GM21528 (cell line): ENCODE measurements around the gene LAMB2.

Experiments used
- ATAC-seq: cut with Tn5 transposase; IDR thresholded peaks from one replicate; pipeline ENCODE4 v1.9.1; 2021; ENCODE audit warnings: mild to moderate bottlenecking, moderate library complexity; ENCODE audit not compliant: unreplicated experiment, low FRiP score

Gene LAMB2

DNA sequence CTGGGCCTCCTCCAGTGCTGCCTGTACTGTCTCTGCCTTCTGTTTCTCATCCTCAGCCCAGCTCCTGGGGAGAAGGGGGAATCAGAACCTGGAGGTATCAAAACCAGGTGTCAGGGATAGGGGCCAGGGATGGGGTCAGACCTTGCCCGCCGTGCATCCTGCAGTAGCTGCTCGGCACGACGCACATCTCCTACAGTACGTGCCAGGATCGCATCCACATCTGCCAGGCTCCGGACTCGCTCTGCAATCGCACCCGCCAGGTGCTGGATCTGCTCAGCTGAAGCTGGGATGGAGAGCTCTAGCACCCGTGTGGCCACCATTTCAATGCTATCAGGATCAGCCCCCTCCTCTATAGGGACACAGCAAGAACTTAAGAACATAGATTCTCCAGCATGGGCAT lies 10.8 kb downstream of the LAMB2 start:
- no peak for ATAC-seq

DNA sequence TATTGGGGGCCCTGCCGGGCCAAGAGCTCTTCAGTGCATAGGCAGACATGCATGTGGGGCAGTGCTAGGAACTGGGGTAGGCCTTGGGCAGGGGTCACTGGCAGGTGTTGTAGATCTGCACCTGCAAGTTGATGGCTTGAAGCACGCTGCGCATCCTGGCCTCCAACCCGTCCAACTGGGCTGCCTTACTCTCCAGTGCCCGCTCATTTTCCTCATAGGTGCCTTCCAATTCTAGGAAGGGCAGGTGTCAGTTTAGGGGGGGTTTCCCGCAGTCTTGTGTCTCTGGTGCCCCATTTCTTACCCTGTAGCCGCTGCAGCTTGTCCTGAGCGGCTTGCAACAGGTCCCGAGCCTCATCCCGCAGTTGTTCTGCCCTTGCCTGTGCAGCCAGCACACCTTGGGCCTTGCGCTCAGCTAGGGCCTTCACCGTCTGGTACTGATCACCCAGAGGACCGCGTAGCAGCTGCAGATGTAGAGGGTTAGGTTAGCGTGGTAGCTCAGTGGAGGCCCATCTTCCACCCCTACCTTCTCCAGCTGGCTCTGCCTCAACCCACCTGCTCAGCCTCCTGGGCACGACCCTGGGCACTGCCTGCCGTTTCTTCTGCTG lies 11.6 kb downstream of the LAMB2 start:
- ATAC-seq, result peak; percentile 3

DNA sequence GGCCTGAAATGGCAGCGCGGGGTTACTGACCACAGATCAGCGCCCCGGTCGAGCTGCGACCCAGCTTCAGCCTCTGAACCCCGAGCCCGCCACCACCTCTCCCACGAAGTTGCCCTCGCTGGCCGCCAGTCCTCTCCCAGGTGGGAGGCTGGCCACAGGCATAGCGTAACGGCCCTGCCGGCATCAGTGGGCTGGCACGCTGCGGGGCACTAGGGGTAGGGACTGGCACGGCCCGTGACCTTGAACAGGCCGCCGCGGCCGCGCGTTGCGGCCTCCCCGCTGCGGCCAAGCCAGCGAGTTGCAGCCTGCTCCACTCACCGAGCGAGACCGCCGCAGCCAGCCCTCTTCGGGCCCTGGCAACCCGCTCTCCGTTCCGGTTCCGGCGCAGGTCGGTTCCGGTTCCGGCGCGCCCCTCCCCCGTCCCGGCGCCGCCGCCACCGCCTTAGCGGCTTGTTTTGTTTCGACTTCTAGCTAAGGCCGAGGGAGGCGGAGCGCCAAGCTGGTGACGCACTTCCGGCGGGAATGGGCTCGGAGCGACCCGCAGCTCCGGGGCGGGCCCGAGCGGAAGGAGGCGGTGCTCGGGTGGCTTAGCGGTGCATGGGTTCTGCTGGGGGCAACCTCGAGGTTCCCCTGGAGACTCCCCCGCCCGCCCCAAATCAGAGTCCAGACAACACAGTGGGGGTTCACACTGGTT lies 12.3 kb downstream of the LAMB2 start, which contains the start of gene USP19:
TSS of gene USP19 (minus strand) at position 386 of the 694 bp plus-strand sequence. CDS start 1,678 bp downstream, outside the sequence.
- ATAC-seq, result peak; percentile 78

DNA sequence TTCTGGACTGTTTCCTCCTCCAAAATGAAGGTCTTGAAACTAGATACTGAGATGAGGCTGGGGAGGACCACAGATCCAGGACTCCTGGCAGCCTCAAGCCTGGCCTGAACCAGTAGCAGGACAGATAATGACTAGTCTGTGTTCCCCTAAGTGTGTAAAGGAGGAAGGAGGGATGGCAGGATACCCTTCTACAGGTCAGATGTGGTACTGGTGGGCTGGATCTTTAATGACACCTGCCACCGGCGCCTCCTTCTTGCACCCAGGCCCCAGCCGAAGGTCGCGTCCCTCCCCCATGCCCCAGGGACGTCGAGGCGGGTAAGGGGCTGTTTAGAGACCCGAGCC lies 12.8 kb downstream of the LAMB2 start:
- ATAC-seq, result peak; percentile 7

DNA sequence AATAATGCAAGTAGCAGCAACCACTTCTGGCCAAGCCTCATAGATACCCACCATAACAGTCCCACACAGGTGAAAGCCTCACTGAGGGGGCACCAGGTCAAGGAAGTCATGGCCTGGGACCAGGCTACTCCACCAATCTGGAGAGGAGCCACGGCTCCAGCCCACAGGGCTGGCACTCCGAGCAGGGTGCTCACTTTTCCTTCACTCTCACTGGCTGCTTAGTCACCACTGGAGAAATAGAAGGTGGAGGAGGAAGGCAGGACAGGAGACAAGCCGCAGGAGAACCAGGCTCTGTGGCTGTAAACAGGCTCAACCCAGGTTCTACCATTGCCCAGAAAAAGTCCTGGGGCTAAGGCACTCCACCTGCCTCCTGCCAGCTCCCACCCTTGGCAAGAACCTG lies 13.4 kb downstream of the LAMB2 start:
- ATAC-seq, result no peak

DNA sequence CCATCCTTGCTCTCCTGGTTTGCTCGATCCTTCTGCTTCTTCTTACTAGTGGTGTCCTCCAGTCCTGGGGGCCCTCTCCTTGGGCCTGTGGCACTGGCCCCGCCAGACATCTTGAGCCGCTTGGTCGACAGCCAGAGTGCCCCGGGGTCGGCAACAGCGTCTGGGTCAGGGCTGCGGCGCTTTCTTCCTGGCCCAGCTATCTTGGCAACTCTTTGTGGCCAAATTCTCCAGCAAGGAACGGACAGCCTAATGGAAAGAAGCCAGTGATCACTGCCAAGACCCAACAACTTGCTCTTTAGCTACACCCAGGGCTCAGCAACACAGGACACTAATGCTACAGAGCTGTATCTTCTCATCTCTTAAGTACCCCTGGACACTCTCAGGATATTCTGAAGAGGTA lies 13.8 kb downstream of the LAMB2 start:
- no peak for ATAC-seq

DNA sequence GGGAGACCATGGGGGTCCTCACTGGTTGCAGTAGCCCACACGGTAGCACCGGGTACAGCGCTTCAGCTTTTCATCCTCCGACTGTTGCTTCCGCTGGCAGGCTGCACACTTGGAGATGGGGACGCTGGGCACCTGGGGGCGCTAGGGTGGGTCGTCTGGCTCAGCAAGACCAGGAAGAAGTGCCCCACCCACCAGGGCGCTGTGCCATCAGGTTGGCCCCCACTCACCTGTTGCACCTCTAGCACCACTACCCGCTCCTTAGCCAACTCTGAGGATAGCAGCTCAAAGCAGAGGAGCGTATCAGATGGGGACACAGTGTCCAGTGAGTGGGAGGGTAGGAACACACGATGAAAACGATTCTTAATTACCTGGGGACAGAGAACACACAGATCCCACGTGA lies 20.6 kb downstream of the LAMB2 start:
- no peak for ATAC-seq

DNA sequence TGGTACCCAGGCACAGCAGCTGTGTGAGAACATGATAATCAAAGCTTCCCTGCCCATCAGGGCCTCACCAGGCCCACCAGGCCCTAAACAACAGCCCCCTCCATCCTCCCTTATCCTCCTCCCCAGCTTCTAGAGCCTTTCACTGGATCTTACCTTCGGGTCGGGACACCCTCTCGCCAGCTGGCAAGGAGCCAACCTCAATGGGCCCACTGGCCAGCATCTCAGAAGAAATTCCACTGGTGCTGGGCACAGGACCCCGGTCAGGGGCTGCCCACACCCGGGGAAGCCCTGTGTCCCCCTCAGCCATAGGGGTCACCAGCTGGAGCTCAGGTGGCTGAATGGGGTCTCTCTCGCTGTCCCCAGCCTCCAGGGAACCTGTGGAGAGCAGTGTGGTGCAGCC lies 21.5 kb downstream of the LAMB2 start:
- no peak for ATAC-seq

DNA sequence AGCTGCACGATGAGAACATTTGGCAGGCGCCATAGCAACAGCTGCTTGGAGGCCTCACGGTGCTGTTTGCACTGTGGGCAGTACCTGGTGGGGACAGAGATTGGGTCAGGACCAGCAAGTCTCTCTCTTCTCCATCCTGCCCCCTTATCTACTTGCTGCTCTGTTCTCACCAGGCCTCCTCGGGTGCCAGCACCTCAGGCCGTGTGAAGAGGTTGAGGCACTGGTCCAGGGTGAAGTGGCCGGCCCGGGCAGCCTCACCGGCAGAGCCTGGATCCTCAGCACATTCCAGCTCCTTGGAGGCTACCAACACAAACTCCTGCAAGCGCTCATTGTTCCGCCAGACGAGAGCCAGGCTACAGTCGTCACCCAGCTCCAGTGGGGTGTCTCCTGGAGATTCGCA lies 22.1 kb downstream of the LAMB2 start:
- no peak for ATAC-seq

DNA sequence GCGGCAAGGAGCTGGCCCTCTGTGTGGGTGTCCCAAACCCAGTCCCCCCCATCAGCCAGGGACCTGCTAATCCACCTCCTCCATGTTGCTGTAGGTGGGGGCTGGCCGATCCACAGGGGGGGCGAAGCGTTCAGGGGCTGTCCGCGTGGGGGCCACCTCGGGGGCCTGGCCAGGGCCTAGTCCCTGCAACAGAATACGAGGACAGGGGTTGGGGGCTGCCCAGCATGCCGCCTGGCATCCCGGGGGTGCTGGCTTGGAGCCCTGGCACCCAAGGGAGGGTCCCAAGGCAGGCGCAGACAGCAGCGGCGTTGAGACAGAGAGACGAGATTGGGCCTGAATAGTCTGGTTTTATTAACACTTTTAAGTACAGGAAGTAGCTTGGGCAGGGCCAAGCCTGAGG lies 24.5 kb downstream of the LAMB2 start:
- no peak for ATAC-seq

DNA sequence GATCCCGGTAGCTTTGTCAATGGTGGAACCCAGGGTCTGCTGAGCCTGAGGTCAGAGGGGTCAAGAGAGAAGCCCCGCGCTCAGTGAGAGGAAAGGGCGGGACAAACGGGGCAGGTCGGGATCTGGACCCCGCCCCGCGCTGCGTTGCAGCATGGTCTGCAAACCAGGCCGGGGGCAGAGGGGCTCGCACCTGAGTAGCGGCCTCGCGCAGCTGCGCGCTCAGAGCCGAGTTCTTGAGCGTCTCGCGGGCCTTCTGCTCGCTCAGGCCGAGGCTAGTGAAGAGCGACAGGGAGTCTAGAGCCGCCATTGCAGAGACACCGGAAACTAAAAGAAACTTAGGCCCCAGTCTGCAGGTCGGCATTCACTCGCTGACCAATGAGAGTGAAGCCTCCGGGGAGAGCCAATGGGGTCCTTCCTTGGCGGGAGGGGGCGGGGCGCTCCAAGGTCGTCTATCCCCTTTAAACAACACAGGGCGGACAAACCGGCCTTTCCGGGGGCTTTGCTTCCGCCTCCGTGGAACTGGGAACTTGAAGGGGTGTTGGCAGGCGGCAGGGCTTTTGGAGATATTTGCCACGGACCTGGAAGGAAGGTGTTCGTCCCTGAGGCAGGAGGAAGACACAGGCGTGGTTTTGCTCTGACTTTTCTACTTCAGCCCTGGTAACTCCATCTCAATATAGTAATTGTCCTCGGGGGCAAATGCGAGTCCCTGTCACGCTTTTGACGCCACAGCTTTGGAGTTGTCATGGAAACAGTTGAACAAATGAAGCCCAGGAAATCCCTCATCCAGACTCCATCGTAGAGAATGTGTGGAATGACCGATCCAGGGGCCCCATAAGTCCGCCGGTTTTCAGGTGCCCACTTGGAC lies 28.2 kb downstream of the LAMB2 start, which contains the start of gene QARS1:
TSS of gene QARS1 (minus strand) at position 331 of the 865 bp plus-strand sequence. CDS start at position 307, 24 bp downstream.
- ATAC-seq, result peak; percentile 85

DNA sequence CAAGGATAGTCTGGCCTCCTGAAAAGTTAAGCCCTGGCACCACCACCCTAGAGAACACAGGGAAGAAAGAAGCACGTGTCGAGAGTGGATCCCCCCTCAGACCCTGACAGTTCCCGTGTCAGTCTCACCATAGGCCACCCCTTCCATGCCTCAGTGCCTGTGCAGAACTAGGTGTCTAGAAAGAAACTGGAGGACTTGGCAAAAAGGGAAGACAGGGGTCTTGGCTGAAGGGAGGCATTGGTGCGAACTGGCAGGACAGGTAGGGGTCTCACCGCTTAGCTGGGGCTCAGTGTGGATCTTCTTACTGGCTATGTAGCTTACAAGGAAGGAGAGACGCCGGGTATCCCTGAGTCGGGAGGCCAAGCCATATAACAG lies 28.8 kb downstream of the LAMB2 start:
- ATAC-seq, result no peak

DNA sequence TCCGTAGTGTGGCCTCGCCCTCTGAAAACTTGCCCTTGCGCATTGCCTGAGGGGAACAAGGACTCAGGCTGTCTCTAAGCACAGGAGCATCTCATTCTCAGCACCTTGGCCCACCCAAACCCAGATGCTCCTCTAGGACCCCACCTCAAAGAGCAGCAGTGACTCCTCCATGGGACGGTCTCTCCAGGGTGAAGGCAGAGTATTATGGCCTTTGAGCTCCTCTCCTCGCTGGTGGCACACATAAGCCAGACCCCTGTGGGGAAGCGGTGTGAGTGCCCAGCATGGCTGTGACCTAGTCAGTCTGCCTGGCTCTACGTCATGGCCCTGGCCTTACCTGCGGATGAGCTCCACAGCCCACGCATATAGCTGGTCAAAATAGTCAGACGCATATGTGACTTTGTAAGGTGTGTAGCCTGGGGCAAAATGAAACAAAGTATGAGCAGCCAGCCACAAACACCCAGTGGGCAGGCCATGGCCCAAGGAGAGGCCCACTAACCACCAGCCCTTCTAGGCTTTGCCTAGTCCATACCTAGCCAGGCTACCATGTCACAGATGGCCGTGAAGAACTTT lies 32.7 kb downstream of the LAMB2 start:
- no peak for ATAC-seq

DNA sequence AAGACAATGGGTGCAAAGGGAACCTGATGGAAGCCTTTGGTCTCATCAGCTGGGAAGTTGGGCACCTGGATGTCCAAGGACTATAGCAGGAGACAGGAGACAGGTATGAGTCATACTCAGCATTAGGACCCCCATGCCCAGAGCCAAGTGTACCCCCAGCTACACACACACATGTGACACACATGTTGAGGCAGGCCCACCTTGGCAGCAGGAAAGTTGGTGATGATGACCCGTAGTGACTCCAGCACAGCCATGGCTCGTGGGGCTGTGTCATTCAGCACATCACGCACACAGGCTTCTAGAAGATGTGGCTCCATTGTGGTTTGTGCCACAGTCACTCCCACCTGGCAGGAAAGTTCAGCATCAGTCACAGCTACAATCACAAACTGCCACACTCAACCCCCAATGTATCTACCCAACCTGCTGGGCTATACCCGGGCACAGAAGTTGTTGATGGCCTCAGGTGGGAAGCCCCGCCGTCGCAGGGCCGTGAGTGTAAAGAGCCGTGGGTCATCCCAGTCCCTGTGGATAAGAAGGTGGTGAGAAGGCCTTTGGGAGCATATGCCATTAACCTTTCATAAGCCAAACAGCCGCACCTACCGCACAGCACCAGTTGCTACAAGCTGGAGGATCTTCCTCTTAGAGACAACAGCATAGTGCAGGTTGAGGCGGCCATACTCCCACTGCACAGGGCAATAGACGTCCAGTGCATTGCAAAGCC lies 33.8 kb downstream of the LAMB2 start:
- no peak for ATAC-seq

DNA sequence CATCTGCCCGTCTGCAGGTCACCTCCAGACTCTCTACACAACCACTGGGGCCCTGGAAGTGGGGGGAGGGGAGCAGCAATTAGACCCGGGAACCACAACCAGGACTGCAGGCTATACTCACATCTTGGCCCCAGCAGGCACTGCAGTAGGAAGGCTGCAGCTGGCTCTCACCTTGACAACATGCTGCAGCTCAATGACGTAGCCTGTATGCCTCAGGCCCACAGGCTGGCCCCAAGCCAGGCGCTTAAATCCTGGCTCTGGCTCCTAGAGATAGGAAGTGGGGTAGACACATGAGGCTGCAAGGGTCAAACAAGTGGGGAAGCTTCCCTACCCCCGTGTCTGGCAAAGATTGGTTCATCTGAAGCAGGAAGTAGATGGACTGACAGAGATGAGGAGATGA lies 34.4 kb downstream of the LAMB2 start:
- no peak for ATAC-seq

DNA sequence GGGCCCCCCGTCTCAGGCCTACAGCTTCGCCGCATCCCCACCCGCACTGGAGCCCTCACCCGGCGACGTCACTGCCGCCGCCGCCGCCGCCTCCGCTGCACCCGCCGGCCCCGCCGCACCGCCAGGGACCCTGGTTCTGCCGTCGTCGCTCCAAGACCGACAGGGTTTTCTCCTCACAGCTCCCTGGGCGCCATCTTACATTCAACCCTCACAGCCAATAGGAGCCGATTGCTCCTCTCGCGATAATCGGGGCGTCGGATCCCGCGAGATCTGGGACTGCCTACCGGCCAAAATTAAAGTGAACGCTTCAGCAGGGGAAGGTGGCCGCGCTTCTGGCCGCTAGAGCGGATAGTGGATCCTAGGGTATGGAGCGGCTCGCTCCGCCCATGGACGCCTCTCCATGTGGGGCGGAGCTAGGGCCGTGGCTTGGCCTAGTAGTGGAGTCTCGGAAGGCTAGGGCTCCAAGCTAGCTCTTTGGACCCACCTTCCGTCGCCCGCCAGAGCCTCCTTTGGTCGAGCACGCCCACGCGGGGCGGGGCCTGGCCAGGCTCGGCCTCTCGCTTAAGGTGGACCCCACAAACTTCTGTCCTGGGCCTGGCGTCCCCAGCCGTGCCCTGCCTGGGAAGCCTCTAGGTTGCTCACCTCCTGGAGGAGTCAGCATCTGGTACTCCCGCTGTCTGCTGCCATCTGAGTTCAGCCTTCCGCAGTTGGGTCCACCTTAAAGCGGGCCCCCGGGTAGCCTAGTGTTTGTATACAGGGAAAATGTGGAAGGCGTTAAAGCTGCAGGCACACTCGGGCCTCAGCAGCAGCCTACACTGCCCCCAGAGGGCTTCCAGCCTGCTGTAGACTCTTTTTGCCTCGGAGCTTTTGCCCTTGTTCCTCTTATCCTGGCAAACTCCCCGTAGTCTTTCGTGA lies 38.7 kb downstream of the LAMB2 start, which contains the start of gene QRICH1:
TSS of gene QRICH1 (minus strand) at position 219 of the 915 bp plus-strand sequence. CDS start 17,054 bp downstream, outside the sequence.
- peak; percentile 85 for ATAC-seq

DNA sequence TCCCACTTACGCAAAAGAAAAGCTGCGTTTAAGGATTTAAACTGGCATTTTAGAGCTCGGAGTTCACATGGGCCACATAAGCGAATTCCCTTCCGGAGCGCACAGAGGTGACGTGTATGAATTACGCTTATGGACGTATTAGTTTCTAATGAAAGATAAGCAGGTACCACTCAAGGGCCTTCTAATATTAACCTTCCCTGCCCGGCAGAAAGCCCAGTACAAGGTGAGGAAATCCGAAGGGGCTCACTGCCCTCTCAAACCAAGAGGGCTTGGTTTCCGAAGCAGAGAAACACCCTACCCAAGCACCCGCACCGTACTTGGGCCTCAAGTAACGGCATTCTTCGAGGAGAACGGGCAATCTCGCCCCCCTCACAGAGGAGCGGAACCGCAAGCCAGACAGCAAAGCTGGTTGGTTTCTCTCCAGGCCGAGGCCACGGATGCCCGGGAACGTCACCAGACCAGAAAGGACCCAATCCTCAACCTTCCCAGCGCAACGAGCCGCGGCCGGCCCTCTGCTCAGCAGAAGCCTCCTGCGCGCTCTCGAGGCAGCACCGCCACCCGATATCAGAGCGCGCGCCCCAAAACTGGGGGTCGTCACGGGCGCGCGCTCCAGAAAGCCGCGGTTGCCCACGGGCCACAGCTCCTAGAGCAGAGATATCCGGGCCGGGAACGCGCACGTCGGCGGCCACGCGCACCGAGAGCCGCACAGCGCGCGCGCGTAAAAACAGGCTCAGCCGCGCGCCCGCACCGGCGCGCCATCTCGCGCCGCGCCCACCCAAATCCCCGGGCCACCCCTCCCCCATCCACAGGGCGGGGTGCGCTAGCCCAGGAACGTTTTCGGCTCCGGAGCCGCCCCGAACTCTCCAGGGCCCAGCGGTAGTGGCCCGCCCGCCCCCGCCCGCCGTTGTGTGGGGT lies 39.7 kb downstream of the LAMB2 start:
- ATAC-seq, result peak; percentile 48

DNA sequence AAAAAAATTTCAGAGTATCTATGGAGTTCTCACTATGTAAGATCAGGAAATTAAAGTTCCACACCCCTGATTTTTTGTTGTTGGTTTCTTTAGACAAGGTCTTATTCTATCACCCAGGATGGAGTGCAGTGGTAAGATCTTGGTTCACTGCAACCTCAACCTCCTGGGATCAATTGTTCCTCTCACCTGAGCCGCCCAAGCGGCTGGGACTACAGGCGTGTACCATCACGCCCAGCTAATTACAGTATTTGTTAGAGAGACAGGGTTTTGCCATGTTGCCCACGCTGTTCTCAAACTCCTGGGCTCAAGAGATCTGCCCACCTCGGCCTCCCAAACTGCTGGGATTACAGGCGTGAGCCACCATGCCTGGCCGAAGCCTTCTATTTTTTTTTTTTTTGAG lies 51.4 kb downstream of the LAMB2 start:
- ATAC-seq, result no peak
